Lower lobe of right lung (tissue), 2 donors: Measurements from ENCODE around the gene DAZAP1. TPM values are rescaled to one million over a fixed set of nuclear protein-coding genes. Genes with fewer than 3 reads are reported as not detected.

ENCODE experiments used
- ATAC-seq, 2 donors: fragments of 200-7000 bp; cut with Tn5 transposase; one replicate each; pipeline ENCODE4 v1.9.1; 2020 to 2022; ENCODE audit warnings: mild to moderate bottlenecking in 2 of 2, moderate library complexity in 2 of 2
- DNase-seq: peaks from one replicate; pipeline ENCODE4 v3.0.0-alpha.2; 2020
- H3K27ac ChIP-seq: fragments of 200-600 bp; one replicate; pipeline ENCODE4 v1.8.0; 2022
- H3K27me3 ChIP-seq: fragments of 200-600 bp; one replicate; pipeline ENCODE4 v1.8.0; 2022; ENCODE audit warnings: low read depth
- H3K36me3 ChIP-seq: fragments of 200-600 bp; one replicate; pipeline ENCODE4 v1.8.0; 2022; ENCODE audit warnings: mild to moderate bottlenecking
- H3K4me1 ChIP-seq: fragments of 200-600 bp; one replicate; pipeline ENCODE4 v1.8.0; 2022
- H3K4me3 ChIP-seq: fragments of 200-600 bp; one replicate; pipeline ENCODE4 v1.8.0; 2022; ENCODE audit warnings: mild to moderate bottlenecking
- H3K9me3 ChIP-seq: fragments of 200-600 bp; one replicate; pipeline ENCODE4 v1.8.0; 2022
- CTCF ChIP-seq: fragments of 200-600 bp; IDR thresholded peaks from one replicate; pipeline ENCODE4 v1.8.0; 2022; ENCODE audit warnings: antibody characterized with exemption, mild to moderate bottlenecking
- intact Hi-C: fragments of 100-400 bp; cut with DNase I; formaldehyde crosslinking; loops from one replicate; pipeline ENCODE4 v1.11.0; 2022
- total RNA-seq: library from RNA; stranded (reverse); fragmentation: NEBNext Ultra II Directional; extraction: Animal tissue kit (Norgen Biotek cat#: 25700); gene quantifications from one replicate; pipeline ENCODE4 v1.2.1, GENCODE V29; 2021
- donor health status: DM: no; HTN: yes; CAD: no; lungs with severe emphysema.

Gene DAZAP1
- total RNA-seq, 1 donor from 2014 or later: 89.4 TPM

DNA sequence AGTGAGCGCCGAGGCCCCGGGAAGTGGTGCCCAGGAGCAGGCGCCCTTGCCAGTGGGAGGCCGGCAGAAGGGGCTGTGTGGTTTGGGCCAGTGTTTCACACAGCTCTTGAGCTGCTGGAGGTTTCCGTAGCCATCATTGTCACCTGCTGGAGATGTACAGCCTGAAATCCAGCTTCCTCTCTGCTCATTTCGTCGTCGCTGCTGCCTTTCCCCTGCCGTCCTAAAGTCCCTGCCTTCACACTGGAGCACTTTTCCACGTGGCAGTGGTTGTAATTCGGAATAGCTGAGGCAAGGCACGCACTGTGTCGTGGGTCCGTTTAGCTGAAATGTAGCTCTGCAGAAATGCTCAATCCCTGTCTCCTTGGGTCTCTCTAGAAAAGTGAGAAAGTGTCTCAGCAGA lies 13.2 kb downstream of the DAZAP1 start:
- no peaks in the 10 kb centered on the region for H3K9me3 ChIP-seq
- ATAC-seq (no peak), DNase-seq (no peak)
- H3K27ac ChIP-seq: no peak overlapping the region
- H3K4me3 ChIP-seq: no peak overlapping the region
- H3K27me3 ChIP-seq: no peaks in the 10 kb centered on the region
- TF ChIP-seq CTCF: no peak
- intact Hi-C loops: no loop called here
- peaks cover 75% of the 10 kb centered on the region for H3K36me3 ChIP-seq
- peaks cover 33% of the 10 kb centered on the region for H3K4me1 ChIP-seq

GRCh38 chr19:1421218-1421957 lies 14.0 kb downstream of the DAZAP1 start:
- Histone ChIP-seq H3K4me3 (no peak overlapping the region), H3K27ac (no peak overlapping the region), H3K4me1 (peaks cover 25% of the 10 kb centered on the region), H3K9me3 (no peaks in the 10 kb centered on the region), H3K36me3 (peaks cover 83% of the 10 kb centered on the region), H3K27me3 (no peaks in the 10 kb centered on the region)
- ATAC-seq: no peak
- TF ChIP-seq CTCF: no peak
- DNase-seq: no peak
- intact Hi-C loops: no loop called here

DNA sequence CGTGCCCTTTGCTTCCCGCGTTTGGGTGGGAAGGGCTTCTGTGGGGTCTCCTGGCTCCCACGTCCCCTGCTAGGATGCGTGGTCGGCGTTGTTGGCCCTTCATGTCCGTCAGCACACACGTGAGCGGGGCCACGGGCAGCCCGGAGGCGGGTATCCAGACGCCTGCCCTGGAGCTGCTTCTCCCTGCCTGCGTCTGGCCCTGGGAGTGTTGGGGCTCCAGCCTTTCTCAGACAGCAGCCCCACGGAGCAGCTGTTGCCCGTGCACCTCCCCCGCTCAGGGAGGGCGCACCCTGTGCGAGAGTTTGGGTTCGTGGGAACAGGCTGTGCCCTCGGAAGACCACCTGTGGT lies 14.5 kb downstream of the DAZAP1 start:
- ATAC-seq (no peak), DNase-seq (no peak)
- Histone ChIP-seq H3K27ac (no peak overlapping the region), H3K36me3 (peaks cover 88% of the 10 kb centered on the region), H3K4me3 (no peak overlapping the region), H3K9me3 (no peaks in the 10 kb centered on the region), H3K4me1 (peaks cover 20% of the 10 kb centered on the region), H3K27me3 (no peaks in the 10 kb centered on the region)
- intact Hi-C loops: no loop called here
- no peak for TF ChIP-seq CTCF

GRCh38 chr19:1422360-1422759 lies 15.0 kb downstream of the DAZAP1 start:
- H3K4me1 ChIP-seq: peaks cover 15% of the 10 kb centered on the region
- DNase-seq (no peak), ATAC-seq (no peak)
- no peak for TF ChIP-seq CTCF
- H3K9me3 ChIP-seq: no peaks in the 10 kb centered on the region
- intact Hi-C loops: no loop called here
- H3K4me3 ChIP-seq: no peak overlapping the region
- no peaks in the 10 kb centered on the region for H3K27me3 ChIP-seq
- H3K27ac ChIP-seq: no peak overlapping the region
- H3K36me3 ChIP-seq: peaks cover 88% of the 10 kb centered on the region

GRCh38 chr19:1422943-1423342 lies 15.6 kb downstream of the DAZAP1 start:
- intact Hi-C loops: no loop called here
- H3K36me3 ChIP-seq: peaks cover 91% of the 10 kb centered on the region
- H3K4me1 ChIP-seq: peaks cover 10% of the 10 kb centered on the region
- no peaks in the 10 kb centered on the region for H3K9me3 ChIP-seq
- no peak overlapping the region for H3K4me3 ChIP-seq
- no peak for ATAC-seq
- H3K27ac ChIP-seq: no peak overlapping the region
- H3K27me3 ChIP-seq: no peaks in the 10 kb centered on the region
- DNase-seq: no peak
- no peak for TF ChIP-seq CTCF
